HG03097 (cell line): ENCODE measurements around the gene PRKCG.
"Not testable (repeated sequence)": the region's sequence is repeated elsewhere in the genome, so short reads cannot be mapped to it uniquely, and the experiment has no call there.

Source experiments
- ATAC-seq: cut with Tn5 transposase; IDR thresholded peaks from one replicate; pipeline ENCODE4 v1.9.1; 2021; ENCODE audit not compliant: unreplicated experiment, low FRiP score

Gene PRKCG

DNA sequence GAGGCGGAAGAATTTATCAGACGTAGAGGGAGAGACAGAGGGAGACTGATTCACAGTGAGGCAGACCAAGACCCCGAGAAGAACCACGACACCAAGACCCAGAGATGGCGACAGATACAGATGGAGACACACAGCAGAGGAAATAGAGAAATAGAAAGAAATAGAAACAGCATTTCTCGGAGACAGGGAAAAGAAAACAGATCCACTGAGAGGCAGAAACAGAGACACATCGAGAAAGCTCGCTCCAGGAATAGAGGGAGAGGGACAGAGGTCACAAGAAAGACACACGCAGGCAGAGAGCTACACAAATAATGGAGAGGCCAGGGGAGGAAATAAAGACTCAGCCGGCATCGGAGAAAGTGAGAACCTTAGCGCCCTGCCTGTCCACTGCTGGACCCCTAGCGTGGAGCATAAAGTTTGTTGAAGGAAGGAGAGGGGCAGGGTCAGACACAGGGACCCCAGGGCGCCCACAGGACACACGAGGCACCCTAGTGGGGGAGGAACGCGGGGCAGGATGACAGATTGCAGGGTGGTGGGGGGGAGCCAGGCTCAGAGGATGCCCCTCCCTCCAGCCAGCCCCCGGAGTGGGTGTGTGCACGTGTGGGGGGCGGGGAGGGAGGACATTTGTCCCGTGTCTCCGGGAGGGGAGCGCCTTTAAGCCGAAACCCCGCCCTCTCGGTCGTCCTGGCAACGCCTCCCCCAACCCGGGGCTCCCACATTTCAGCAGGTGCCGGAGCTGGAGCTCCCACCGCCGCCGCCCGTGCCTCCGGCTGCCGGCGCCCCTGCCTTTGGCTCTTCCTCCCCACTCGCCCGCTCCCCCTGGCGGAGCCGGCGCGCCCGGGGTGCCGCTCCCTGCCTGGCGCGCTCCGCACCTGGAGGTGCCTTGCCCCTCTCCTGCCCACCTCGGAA, at the start of gene PRKCG:
Gene PRKCG, plus strand, starts transcription at position 716 of the 909 bp plus-strand sequence. CDS start 298 bp downstream, outside the sequence.
- ATAC-seq = no peak

DNA sequence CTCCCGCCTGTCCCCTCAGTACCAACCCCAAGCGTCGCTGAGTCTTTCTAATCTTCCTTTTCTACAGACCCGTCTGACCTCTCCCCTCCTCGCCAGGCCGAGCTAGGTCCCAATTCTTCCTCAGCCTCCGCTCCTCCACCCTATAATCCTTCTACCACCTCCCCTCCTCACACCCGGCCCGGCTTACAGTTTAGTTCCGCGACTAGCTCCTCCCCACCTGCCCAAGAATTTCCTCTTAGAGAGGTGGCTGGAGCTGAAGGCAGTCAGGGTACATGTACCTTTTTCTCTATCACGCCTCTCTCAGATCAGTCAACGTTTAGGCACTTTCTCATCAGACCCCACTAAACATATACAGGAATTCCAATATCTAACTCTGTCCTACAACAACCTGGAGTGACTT, 49.1 kb upstream of the PRKCG start:
- not testable (repeated sequence) for ATAC-seq

DNA sequence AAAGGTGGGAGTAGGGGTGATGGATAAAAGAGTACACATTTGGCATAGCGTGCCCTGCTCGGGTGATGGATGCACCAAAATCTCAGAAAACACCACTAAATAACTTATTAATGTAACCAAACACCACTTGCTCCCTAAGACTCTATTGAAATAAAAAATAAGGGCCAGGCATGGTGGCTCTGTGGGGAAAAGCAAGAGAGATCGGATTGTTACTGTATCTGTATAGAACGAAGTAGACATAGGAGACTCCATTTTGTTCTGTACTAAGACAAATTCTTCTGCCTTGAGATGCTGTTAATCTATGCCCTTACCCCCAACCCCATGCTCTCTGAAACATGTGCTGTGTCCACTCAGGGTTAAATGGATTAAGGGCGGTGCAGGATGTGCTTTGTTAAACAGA, 43.6 kb upstream of the PRKCG start:
- ATAC-seq = not testable (repeated sequence)

DNA sequence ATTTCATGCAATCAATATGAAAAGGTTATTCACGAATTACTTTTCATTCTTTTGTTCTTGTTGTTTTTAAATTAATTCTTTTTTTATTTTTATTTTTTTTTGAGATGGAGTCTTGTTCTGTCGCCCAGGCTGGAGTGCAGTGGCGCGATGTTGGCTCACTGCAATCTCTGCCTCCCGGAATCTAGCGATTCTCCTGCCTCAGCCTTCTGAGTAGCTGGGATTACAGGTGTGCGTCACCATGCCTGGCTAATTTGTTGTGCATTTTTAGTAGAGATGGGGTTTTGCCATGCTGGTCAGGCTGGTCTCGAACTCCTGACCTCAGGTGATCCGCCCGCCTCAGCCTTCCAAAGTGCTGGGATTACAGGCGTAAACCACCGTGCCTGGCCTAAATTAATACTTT, 41.8 kb upstream of the PRKCG start:
- ATAC-seq = not testable (repeated sequence)

DNA sequence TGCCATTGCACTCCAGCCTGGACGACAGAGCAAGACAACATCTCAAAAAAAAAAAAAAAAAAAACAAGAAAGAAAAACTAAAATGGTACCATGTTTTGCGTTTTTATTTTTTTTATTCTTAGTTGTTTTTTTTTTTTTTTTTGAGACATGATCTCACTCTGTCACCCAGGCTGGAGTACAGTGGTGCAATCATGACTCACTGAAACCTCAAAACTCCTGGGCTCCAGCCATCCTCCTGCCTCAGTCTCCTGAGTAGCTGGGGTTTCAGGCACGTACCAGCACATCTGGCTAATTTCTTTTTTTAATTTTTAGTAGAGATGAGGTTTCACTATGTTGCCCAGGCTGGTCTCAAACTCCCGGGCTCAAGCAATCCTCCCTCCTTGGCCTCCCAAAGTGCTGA, 41.1 kb upstream of the PRKCG start:
- not testable (repeated sequence) for ATAC-seq

DNA sequence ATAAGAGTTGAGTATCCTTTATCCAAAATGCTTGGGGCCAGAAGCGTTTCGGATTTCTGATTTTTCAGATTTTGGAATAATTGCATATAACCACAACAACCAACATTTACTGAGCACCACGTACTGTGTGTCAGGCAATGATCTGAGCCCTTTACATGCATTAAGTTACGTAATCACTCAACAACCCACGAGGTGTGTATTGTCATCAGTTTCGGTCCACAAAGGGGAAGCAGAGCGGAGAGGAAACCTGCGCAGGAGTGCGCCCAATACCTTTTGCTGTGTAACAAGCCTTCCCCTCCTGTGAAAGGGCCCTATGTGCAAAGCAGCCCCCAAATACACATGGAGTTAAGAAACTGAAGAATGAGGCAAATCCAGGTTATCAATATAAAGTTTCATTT, 37.1 kb upstream of the PRKCG start:
- ATAC-seq = no peak

DNA sequence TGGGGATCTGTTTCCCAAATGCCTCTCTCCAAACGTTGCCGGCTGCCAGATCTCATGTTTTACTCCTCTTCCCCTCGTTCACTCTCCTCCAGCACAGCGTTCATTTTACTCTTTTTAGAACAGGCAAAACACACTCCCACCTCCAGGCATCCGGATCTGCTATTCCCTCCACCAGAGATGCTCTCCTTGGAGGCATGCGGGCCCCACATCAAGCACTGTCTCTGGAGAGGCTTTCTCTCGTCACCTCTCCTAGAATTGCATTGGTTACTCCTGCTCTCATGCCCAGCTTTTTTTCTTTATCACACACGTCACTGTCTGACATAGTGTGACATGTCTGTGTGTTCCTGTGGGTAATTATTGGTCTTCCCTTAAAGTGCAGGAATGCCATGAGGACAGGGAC, 34.4 kb upstream of the PRKCG start:
- ATAC-seq = no peak

DNA sequence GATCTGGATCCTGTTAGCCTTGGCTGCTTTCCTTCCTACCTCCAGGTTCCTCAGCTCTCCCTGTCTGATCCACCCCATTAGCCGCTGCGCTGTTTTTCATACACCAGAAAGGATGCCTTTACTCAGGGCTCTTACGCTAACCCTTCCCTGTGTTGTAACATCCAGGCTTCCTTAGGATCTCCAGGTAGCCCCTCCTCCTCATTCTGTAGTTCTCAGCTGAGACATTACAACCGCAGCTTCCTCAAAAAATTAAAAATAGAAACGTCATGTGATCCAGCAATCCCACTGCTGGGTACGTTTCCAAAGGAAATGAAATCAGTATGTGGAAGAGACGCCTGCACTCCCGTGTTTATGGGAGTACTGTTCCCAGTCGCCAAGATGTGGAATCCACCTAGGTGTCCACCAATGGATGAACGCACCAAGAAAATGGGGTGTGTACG, 32.7 kb upstream of the PRKCG start:
- ATAC-seq = no peak

DNA sequence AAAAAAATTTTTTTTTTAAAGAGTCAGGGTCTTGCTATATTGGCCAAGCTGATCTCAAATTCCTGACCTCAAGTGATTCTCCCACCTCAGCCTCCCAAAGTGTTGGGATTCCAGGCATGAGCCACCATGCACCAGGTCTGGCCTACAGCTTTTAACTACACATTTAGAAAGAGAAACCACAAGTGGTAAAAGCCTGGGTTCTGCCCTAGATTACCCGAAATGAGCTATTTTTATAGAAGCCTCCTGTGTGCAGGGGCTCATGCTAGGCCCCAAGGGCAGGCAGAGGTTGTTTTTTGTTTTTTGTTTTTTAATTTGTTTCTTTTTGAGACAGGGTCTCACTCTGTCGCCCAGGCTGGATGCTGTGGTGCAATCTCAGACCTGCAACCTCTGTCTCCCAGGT, 28.3 kb upstream of the PRKCG start:
- ATAC-seq = no peak

DNA sequence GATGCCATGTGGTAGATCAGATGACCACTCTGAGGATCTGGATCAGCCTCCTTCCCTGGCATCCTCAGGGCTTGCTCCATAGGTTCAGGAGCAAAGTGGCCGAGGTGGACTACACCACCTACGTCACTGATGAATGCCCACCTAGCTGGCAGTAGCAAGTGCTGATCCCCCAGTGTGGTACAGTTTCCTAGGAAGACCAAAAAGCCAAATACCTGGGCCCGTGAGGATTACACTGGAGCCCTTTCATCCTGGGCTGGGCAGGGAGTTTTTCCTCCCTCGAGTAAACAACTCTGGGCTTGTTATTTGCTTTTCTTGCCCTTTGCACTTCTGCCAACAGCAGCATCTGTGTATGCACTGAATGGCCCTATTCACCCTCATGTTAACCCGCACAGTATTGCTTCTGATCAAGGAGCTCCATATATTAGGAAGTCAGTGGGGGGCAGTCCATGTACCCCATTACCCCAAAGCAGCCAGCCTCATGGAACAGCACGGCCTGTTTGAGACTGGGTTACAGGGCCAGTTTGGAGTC, 17.6 kb upstream of the PRKCG start:
- ATAC-seq = no peak

DNA sequence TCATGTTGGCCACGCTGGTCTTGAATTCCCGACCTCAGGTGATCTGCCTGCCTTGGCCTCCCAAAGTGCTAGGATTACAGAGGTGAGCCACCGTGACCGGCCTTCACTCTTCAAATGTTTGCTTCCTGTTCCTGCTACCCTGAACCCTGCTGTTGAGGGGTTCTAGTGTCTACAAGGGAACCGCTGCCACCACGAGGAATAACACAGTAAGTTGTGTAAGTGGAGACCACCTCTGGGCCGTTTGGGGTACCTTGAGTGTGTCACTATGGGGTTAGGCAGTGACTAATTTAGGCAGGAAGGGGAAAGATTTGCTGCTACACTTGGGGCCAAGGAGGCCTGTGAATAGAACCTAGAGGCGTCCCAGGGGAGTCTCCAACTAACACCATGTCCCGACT, 16.5 kb upstream of the PRKCG start:
- ATAC-seq = no peak

DNA sequence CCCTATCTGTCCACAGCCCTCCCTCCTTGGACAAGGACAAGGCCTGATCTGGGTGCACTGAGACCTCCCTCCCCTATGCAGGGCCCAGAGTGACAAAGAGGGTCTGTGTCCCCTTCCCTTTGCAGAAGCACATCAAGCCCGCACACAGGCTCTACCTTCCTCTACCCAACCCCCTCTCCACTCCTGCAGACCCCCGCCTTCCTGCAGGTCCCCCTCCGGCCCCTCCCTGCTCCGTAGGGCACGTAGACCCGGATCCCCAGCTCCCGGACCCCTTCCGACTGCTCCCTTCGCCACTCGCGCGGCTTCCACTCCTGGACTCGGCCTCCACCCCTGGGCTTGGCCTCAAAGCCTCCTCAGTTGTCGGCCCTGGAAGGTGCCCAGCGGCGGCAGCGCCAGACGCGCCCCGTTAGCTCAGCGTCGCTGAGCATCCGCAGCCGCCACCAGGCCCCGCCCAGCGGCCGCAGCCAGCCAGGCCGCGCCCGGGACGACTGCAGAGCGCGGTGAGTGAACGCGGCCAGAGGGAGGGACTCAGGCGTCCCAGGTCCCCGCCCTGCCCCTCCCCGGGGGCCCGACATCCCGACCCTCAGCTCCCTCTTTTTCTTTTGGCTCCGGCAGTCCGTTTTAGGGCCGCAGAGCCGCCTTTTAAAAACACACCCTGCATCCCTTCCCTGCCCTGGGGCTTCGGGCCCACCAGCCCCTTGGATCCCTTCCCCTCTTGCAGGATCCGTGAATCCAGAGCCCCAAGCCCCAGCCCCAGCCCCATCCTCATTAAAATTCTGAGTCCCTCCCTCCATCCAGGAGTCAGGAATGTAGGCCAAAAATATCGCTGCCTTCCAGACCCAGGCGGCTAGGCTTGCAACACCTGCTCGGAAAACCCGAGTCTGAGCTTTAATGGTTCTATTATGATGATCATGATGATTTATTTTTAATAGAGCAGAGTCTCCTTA, 15.8 kb upstream of the PRKCG start:
- no peak for ATAC-seq

DNA sequence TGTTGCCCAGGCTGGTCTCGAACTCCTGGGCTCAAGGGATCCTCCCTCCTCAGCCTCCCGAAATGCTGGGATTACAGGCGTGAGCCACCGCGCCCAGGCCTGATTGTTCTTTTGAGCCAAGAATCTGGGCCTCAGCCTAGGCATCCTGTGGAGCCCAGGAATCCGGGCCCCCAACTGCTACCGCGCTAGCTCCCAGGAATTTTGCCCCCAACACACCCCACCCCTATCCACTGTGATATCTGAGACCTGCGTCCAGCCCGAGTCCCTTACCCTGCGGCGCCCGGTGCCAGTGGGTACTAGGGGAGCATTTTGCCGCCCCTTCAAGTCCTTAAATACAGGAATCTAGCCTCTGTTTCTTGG, 15.2 kb upstream of the PRKCG start:
- no peak for ATAC-seq

DNA sequence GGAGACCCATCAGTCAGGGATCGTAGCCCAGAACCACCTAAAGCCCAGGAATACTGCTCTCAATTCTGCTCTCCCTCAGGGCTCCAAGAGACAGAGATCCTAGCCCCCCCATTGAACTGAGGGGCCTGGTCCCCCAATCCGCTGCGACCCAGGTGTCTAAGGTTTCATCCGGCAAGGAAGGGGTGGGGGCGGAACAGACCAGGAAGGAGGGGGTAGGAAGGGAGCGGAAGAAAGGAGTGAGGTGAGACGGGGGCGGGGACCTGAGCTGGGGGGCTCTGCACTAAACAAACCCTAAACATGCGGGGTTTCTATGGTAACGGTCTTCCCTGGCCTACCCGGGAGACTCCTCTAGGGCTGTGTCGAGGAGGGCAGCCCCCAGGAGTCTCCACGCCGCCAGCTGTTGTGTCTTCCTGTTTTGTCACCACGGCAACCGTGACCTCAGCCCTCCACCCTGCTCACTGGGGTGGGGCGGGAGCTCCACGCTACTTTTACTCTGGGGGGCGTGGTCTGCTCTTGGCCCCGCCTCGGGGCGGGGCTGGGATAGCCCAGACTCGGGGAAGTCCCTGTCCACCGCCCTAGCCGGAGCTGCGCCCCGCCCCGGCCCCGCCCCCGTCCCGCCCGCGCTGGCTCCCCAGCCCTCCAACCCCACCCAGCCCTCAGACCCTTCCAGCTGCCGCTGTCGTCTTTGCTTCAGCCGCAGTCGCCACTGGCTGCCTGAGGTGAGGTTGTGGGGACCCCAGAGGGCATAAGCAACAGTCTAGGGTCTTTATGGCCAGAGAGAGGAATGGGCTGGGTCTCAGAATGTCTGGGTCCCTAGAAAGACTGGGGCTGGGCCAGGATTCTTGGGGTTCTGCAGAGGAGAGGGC, 14.5 kb upstream of the PRKCG start, which contains the start of gene MYADM:
Gene MYADM, plus strand, starts transcription at position 659 of the 866 bp plus-strand sequence. CDS start 5,647 bp downstream, outside the sequence.
- ATAC-seq = peak; percentile 66

DNA sequence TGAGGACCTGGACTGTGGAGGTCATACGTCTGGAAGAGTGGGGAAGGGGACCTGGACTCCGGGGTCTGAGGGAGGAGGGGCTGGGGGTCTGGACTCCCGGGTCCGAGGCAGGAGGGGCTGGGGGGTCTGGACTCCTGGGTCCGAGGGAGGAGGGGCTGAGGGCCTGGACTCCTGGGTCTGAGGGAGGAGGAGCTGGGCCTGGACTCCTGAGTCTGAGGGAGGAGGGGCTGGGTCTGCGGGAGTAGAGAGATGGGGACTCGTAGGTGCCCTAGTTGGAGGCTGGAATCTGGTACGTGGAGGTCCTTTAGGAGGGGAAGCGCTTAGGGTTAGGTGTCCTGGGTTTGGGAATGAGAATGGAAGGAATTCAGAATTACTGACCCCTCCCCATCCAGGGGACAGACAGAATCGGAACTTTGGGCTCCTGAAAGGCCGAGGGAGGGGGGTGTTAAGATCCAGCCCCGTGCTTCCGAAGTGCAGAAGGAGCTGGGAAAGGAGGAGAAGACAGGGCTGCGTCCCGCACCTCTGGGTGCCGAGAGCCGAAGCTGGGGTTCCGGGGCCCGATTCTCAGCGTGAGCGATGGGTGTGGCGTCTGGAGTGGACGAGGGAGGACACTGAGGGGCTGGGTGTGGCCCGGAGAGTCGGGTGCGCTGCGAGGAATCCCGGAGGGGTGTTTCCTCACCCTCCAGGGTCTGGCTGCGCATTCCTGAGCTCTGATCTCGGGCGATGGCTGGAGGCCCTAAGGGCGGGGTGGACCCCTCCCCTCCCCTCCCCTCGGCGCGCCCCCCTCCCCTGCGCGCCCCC, 13.7 kb upstream of the PRKCG start:
- ATAC-seq = no peak

DNA sequence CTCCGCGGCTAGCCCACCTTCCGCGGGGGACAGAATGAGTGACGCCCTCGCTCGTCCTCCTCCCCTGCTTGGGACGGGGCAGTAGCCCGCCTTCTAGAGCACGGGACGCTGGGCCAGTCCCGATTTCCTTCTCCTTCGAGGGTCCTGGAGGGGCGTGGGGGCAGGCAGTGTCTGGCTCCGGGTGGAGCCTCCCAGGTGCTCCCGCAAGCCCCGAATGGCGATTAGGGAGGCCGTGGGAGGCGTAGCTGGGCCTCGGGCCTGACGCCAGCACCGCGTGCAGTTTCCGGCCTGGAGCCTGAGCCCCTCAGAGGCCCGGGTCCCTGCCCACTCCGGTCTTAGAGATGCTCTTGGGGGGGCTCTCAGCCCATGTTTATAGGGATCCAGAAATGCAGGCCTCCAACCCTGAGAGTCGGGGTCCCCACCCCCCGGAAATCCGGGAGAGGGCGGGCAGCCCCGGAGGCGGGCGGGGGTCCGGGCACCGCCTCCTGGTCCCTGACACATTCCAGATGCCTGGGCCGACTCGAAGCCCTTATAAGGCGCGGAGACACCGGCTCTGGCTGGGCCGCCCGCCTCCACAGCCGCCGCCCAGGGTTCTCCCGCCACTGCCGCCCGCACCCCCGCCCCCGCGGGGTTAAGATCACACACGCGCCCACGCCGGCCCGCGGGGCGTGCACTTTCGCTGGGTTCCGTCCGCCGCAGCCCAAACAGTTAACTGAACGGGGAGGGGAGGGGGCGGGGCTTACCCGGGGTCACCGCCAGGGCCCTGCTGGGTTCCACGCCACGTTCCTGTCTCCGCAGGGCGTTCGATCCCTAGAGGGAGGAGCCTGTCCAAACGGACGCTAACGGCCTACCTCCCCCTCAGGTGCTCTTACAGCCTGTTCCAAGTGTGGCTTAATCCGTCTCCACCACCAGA, 12.8 kb upstream of the PRKCG start:
- ATAC-seq = peak; percentile 35

DNA sequence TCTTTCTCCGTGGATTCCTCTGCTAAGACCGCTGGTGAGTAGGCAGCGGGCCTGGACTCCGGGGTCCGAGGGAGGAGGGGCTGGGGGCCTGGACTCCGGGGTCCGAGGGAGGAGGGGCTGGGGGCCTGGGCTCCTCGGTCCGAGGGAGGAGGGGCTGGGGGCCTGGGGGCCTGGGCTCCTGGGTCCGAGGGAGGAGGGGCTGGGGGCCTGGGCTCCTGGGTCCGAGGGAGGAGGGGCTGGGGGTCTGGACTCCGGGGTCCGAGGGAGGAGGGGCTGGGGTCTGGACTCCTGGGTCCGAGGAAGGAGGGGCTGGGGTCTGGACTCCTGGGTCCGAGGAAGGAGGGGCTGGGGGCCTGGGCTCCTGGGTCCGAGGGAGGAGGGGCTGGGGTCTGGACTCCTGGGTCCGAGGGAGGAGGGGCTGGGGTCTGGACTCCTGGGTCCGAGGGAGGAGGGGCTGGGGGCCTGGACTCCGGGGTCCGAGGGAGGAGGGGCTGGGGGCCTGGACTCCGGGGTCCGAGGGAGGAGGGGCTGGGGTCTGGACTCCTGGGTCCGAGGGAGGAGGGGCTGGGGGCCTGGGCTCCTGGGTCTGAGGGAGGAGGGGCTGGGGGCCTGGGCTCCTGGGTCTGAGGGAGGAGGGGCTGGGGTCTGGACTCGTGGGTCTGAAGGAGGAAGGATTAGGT, 12.1 kb upstream of the PRKCG start:
- ATAC-seq = not testable (repeated sequence)

DNA sequence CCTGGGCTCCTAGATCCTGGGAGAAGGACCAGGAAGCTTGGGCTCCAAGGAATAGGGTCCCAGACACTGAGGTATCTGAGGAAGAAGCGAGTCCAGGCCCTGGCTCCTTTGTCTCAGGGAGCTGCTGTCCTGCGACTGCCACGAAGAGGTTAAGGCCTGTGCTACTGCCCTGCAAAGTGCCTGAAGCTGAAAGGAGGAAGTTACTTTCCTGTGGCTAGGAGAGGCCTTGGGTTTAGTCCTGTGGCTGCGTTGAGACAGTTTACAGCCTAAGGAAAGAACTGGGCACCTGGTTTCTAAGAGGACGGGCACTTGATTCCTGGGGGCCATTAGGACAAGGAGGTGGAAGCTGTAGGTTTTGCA, 11.5 kb upstream of the PRKCG start:
- no peak for ATAC-seq
